Stimulated activated naive CD8-positive, alpha-beta T cell treated with anti-CD3 and anti-CD28 coated beads, Interleukin-15, amount 100 ng/mL, for 72 hours (primary cell): ENCODE results near the gene MYDGF.
A peak's percentile ranks its signal among the peaks of the same experiment; 100 is the strongest.

Source experiments
- ATAC-seq: fragments of 150-1000 bp; cut with Tn5 transposase; 2 replicates; pipeline ENCODE4 v1.10.0; 2021; ENCODE audit warnings: mild to moderate bottlenecking, moderate library complexity
- DNase-seq, 2 donors: peaks; one replicate each; pipeline ENCODE4 v3.0.0; 2021 to 2022
- H3K27ac Mint-ChIP-seq, 2 donors: one replicate each; pipeline ENCODE4 v1.8.0; 2022; ENCODE audit warnings: mild to moderate bottlenecking in 2 of 2, mixed read lengths in 2 of 2, moderate library complexity in 2 of 2
- H3K27me3 Mint-ChIP-seq: one replicate; pipeline ENCODE4 v1.8.0; 2022; ENCODE audit warnings: mixed read lengths
- H3K4me1 Mint-ChIP-seq: one replicate; pipeline ENCODE4 v1.8.0; 2022; ENCODE audit warnings: mild to moderate bottlenecking, mixed read lengths
- H3K4me3 Mint-ChIP-seq, 2 donors: one replicate each; pipeline ENCODE4 v1.8.0; 2022; ENCODE audit warnings: mild to moderate bottlenecking in 2 of 2, mixed read lengths in 2 of 2, moderate library complexity in 1 of 2
- H3K9me3 Mint-ChIP-seq, 2 donors: one replicate each; pipeline ENCODE4 v1.8.0; 2022; ENCODE audit warnings: mixed read lengths in 2 of 2

Gene MYDGF

GRCh38 chr19:4664642-4665041 lies 5.5 kb downstream of the MYDGF start:
- DNase-seq (no peak), ATAC-seq (no peak)
- Mint-ChIP-seq H3K27ac (no peak overlapping the region), H3K4me1 (peaks cover 30% of the 10 kb centered on the region), H3K27me3 (no peaks in the 10 kb centered on the region), H3K9me3 (no peaks in the 10 kb centered on the region), H3K4me3 (no peak overlapping the region)

DNA sequence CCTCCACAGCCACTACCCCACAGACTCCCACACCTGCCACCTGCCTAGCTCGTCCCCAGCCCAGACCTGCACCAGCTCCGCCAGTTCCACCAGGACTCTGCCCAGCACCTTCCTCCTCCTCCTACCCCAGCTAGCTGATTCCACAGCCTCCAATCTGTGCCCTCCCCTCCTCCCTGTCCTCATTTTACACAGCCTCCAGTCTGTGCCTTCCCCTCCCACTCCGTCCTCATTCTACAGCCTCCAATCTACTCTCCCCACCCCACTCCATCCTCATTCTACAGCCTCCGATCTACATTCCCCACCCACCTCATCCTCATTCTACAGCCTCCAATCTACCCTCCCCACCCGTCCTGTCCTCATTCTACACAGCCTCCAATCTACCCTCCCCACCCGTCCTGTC lies 7.3 kb downstream of the MYDGF start:
- Mint-ChIP-seq H3K27me3 (no peaks in the 10 kb centered on the region), H3K4me3 (no peak overlapping the region), H3K27ac (no peak overlapping the region), H3K9me3 (no peaks in the 10 kb centered on the region), H3K4me1 (peaks cover 15% of the 10 kb centered on the region)
- DNase-seq (no peak), ATAC-seq (no peak)

- H3K4me1 Mint-ChIP-seq, result peaks cover 15% of the 10 kb centered on the region
- no peaks in the 10 kb centered on the region for H3K27me3 Mint-ChIP-seq
- no peak for DNase-seq
- H3K4me3 Mint-ChIP-seq, result no peak overlapping the region
- ATAC-seq, result no peak
- peak overlapping the region in 1 of 2 donors; percentile 81 for H3K27ac Mint-ChIP-seq
- no peaks in the 10 kb centered on the region for H3K9me3 Mint-ChIP-seq
Observed at GRCh38 chr19:4662020-4662695, 8.0 kb downstream of the MYDGF start.

GRCh38 chr19:4660993-4661392 lies 9.1 kb downstream of the MYDGF start:
- H3K27me3 Mint-ChIP-seq, result no peaks in the 10 kb centered on the region
- H3K9me3 Mint-ChIP-seq, result no peaks in the 10 kb centered on the region
- H3K27ac Mint-ChIP-seq, result peak overlapping the region; percentile 78 to 82
- ATAC-seq (peak; percentile 32), DNase-seq (no peak)
- peaks cover 15% of the 10 kb centered on the region for H3K4me1 Mint-ChIP-seq
- no peak overlapping the region for H3K4me3 Mint-ChIP-seq

DNA sequence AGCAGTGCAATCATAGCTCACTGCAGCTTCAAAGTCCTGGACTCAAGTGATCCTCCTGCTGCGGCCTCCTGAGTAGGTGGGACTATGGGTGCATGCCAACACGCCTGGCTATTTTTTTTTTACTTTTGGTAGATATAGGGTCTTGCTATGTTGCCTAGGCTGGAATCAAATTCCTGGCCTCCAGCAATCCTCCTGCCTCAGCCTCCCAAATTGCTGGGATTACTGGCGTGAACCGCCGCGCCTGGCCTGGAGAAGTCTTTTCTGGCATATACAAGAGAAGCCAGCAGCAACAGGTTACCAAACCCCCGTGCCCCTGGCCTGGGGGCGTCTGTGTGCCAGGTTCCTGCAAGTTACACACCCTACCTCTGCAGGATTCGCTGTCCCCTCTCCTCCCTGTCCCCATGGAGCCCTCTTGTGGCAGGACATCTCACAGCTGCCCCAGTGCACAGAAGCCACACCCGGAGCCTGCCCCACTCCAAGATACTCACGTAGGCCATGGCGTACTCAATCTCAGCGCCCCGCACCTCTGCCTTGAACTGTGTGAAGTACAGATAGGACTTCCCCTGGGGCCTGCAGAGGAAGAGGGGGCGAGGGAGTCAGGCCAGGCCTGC lies 9.9 kb downstream of the MYDGF start:
- ATAC-seq, result peak; percentile 61
- Mint-ChIP-seq H3K9me3 (no peaks in the 10 kb centered on the region), H3K4me3 (no peak overlapping the region)

GRCh38 chr19:4657835-4658234 lies 12.3 kb downstream of the MYDGF start:
- Mint-ChIP-seq H3K27ac (no peak overlapping the region), H3K4me3 (no peak overlapping the region), H3K4me1 (peaks cover 15% of the 10 kb centered on the region), H3K9me3 (no peaks in the 10 kb centered on the region), H3K27me3 (no peaks in the 10 kb centered on the region)
- no peak for ATAC-seq
- no peak for DNase-seq

More for the DNA sequence above, 9.9 kb downstream of the MYDGF start:
- no peak for DNase-seq
- Mint-ChIP-seq H3K27me3 (no peaks in the 10 kb centered on the region), H3K4me1 (peaks cover 15% of the 10 kb centered on the region), H3K27ac (peak overlapping the region in 1 of 2 donors; percentile 82)

DNA sequence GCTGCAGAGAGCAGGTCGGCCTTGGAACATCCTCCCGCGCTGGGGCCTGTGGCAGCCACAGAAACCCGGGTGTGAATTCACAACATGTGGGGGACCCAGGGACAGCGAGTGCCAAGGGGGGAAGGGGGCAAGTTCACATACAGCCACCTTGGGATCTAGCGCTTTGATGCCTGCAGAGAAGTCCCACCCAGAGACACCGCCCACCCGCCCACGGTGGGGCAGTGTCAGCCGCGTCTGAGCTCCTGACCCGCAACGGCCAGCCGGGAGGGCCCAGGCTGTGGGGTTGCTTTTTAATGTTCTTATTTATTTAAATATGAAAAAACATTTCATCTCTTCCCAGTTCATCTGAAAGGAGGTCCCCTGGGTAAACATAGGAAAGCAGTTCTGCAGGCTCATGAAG lies 12.9 kb downstream of the MYDGF start:
- Mint-ChIP-seq H3K27me3 (no peaks in the 10 kb centered on the region), H3K4me1 (peaks cover 15% of the 10 kb centered on the region), H3K4me3 (no peak overlapping the region), H3K9me3 (no peaks in the 10 kb centered on the region), H3K27ac (peak overlapping the region; percentile 25 to 48)
- ATAC-seq, result no peak
- no peak for DNase-seq

DNA sequence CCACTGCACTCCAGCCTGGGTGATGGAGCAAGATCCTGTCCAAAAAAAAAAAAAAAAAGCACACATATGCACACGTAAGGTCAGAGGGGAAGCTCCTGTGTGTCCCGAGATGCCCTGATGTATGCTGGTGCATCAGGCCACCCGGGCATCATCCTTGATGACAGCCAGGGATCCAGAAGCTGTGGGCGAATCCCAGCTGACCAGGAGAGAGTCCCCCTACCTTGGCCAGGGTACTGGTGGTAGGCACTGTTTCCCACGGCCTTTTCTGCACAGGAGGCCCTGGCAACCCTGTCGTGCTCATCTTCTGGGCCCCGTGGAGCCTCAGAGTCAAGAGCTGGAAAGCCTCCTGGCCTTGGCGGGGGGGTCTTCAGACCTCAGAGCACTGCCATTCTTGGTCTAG lies 14.0 kb downstream of the MYDGF start:
- Mint-ChIP-seq H3K27me3 (no peaks in the 10 kb centered on the region), H3K9me3 (no peaks in the 10 kb centered on the region), H3K4me3 (no peak overlapping the region), H3K27ac (no peak overlapping the region), H3K4me1 (peaks cover 8% of the 10 kb centered on the region)
- ATAC-seq, result no peak
- DNase-seq, result no peak

GRCh38 chr19:4654437-4655361 lies 15.4 kb downstream of the MYDGF start:
- no peak for DNase-seq
- H3K27ac Mint-ChIP-seq, result peak overlapping the region in 1 of 2 donors; percentile 78
- no peak for ATAC-seq
- no peaks in the 10 kb centered on the region for H3K27me3 Mint-ChIP-seq
- H3K9me3 Mint-ChIP-seq, result no peaks in the 10 kb centered on the region
- peaks cover 1% of the 10 kb centered on the region for H3K4me1 Mint-ChIP-seq
- no peak overlapping the region for H3K4me3 Mint-ChIP-seq

DNA sequence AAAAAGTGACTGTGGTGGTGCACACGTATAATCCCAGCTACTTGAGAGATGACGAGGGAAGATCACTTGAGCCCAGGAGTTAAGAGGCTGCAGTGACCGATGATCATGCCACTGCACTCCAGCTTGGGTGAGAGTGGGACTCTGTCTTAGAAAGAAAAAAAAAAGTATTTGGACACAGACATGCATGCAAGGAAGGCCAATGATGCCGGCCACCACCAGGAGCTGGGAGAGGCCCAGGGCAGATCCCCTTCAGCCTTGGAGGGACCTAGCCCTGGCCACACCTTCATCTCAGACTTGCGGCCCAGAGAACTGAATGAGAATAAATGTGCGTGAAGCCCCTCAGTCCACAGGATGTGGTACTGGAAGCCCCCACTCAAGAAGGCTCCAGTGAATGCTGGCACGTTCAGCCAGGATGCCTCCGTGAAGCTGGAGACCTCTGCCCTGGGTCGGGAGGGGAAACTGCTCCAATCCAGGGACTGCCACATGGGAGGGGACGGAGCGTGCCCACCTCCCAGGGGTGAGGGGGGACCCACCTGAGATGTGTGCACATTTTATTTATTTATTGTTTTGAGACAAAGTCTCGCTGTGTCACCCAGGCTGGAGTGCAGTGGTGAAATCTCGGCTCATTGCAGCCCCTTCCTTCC lies 16.2 kb downstream of the MYDGF start:
- H3K4me3 Mint-ChIP-seq, result no peak overlapping the region
- H3K27me3 Mint-ChIP-seq, result no peaks in the 10 kb centered on the region
- ATAC-seq (no peak), DNase-seq (no peak)
- peaks cover 7% of the 10 kb centered on the region for H3K4me1 Mint-ChIP-seq
- H3K27ac Mint-ChIP-seq, result no peak overlapping the region
- H3K9me3 Mint-ChIP-seq, result no peaks in the 10 kb centered on the region

GRCh38 chr19:4652075-4652474 lies 18.1 kb downstream of the MYDGF start:
- Mint-ChIP-seq H3K4me3 (no peak overlapping the region), H3K9me3 (no peaks in the 10 kb centered on the region), H3K27me3 (no peaks in the 10 kb centered on the region), H3K4me1 (peaks cover 17% of the 10 kb centered on the region), H3K27ac (no peak overlapping the region)
- ATAC-seq, result no peak
- DNase-seq, result no peak

DNA sequence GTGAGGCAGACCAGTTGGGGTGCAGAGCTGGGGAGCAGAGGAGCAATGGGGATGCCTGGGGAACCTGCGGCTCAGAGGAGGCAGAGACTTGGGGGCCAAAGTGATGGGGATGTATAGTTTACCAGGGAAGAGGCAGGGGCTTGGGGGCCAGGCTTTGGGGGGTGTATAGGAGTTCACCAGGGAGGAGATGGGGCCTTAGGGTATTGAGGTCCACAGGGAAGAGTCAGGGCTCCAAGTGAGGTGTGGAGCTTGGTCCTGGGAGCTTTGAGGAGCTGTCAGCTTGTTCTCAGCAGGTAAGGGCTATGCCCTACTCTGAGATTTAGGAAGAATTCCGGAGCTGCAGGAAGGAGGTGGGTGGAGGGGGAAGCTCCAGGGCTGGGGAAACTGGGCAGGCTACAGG lies 20.0 kb downstream of the MYDGF start:
- Mint-ChIP-seq H3K27me3 (no peaks in the 10 kb centered on the region), H3K4me3 (no peak overlapping the region), H3K27ac (no peak overlapping the region), H3K4me1 (peaks cover 17% of the 10 kb centered on the region), H3K9me3 (no peaks in the 10 kb centered on the region)
- ATAC-seq (no peak), DNase-seq (no peak)

- ATAC-seq, result no peak
- Mint-ChIP-seq H3K4me3 (no peak overlapping the region), H3K27me3 (no peaks in the 10 kb centered on the region)
Observed at GRCh38 chr19:4649392-4650047, 20.6 kb downstream of the MYDGF start.

DNA sequence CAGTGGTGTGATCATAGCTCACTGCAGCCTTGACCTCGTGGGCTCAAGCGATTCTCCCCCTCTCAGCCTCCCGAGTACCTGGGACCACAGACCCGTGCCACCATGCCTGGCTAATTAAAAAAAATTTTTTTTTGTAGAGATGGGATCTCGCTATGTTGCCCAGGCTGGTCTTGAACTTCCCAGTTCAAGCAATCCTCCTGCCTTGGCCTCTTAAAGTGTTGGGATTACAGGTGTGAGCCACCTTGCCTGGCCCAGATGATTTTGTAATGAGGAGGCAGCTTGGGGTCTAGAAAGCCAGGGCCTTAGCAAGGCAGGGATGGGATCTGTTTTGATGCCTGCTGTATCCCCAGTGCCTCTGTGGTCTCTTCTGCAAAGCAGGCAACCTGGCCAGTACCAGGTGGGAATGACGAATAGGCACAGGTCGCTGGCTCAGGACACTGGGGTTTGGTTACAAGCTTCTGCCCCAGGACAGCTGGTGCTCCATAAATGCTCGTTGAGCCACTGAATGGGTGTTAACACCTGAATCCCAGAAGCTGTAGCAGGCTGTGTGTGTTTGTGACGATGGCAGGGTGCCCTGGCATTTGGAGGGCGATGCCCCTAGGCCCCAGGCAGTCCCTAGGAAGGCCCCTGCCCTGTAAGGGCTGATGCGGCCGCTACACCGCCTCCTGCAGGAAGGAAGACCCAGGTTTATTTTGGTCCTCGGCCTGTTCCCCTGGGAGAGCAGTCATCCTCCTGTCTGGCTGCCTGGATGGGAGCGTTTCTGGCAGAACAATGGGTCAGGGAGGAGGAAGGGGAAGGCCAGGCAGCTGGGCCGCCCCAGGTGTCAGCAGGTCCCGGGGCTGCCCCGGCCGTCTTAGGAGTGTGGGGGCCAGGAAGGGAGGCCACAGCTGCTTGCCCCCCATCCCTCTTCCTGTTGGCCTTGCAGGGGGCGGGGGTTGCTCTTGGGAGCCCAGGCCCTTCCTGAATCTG lies 22.2 kb downstream of the MYDGF start:
- ATAC-seq (no peak), DNase-seq (no peak)
- Mint-ChIP-seq H3K4me3 (no peak overlapping the region), H3K9me3 (no peaks in the 10 kb centered on the region), H3K4me1 (peaks cover 17% of the 10 kb centered on the region), H3K27me3 (no peaks in the 10 kb centered on the region), H3K27ac (peak overlapping the region in 1 of 2 donors; percentile 80)

More at GRCh38 chr19:4649392-4650047, 20.6 kb downstream of the MYDGF start:
- H3K9me3 Mint-ChIP-seq, result no peaks in the 10 kb centered on the region
- DNase-seq, result no peak
- H3K4me1 Mint-ChIP-seq, result peaks cover 17% of the 10 kb centered on the region
- peak overlapping the region; percentile 40 to 86 for H3K27ac Mint-ChIP-seq
